ENCODE results near the gene MYADM.

DNA sequence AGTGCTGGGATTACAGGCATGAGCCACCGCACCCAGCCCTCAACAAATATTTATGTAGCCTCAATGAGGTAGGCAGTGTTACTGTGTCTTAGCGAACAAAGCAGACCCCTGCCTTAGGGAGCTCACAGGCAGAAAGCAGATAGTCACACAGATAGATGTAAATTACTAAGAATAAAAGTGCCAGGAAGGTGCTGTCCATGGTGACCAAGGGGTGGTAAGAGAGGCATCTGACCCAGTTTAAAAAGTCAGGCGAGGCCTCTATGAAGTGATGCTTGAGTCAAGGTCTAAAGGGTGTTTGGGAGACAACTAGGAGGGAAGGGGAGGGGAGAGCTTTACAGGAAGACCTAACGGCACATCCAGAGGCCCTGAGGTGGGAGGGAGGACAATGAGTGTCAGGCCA lies 29.0 kb downstream of the MYADM start:
- TF ChIP-seq, protein P1, sequence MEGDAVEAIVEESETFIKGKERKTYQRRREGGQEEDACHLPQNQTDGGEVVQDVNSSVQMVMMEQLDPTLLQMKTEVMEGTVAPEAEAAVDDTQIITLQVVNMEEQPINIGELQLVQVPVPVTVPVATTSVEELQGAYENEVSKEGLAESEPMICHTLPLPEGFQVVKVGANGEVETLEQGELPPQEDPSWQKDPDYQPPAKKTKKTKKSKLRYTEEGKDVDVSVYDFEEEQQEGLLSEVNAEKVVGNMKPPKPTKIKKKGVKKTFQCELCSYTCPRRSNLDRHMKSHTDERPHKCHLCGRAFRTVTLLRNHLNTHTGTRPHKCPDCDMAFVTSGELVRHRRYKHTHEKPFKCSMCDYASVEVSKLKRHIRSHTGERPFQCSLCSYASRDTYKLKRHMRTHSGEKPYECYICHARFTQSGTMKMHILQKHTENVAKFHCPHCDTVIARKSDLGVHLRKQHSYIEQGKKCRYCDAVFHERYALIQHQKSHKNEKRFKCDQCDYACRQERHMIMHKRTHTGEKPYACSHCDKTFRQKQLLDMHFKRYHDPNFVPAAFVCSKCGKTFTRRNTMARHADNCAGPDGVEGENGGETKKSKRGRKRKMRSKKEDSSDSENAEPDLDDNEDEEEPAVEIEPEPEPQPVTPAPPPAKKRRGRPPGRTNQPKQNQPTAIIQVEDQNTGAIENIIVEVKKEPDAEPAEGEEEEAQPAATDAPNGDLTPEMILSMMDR (IDR thresholded peaks at IDR 0.05): no peak
- TF ChIP-seq EP300 (IDR thresholded peaks at IDR 0.05): no peak

Data from ovary (tissue), 3 donors.